GM19324 (cell line): ENCODE data around the gene KMT2E.
"Not testable (repeated sequence)": the region's sequence is repeated elsewhere in the genome, so short reads cannot be mapped to it uniquely, and the experiment has no call there.

Experiments used
- ATAC-seq: cut with Tn5 transposase; IDR thresholded peaks from one replicate; pipeline ENCODE4 v1.9.1; 2021; ENCODE audit warnings: mild to moderate bottlenecking, moderate library complexity; ENCODE audit not compliant: unreplicated experiment, low FRiP score

Gene KMT2E, protein sequence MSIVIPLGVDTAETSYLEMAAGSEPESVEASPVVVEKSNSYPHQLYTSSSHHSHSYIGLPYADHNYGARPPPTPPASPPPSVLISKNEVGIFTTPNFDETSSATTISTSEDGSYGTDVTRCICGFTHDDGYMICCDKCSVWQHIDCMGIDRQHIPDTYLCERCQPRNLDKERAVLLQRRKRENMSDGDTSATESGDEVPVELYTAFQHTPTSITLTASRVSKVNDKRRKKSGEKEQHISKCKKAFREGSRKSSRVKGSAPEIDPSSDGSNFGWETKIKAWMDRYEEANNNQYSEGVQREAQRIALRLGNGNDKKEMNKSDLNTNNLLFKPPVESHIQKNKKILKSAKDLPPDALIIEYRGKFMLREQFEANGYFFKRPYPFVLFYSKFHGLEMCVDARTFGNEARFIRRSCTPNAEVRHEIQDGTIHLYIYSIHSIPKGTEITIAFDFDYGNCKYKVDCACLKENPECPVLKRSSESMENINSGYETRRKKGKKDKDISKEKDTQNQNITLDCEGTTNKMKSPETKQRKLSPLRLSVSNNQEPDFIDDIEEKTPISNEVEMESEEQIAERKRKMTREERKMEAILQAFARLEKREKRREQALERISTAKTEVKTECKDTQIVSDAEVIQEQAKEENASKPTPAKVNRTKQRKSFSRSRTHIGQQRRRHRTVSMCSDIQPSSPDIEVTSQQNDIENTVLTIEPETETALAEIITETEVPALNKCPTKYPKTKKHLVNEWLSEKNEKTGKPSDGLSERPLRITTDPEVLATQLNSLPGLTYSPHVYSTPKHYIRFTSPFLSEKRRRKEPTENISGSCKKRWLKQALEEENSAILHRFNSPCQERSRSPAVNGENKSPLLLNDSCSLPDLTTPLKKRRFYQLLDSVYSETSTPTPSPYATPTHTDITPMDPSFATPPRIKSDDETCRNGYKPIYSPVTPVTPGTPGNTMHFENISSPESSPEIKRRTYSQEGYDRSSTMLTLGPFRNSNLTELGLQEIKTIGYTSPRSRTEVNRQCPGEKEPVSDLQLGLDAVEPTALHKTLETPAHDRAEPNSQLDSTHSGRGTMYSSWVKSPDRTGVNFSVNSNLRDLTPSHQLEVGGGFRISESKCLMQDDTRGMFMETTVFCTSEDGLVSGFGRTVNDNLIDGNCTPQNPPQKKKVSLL (N-terminal part only)

GRCh38 chr7:105013816-105014692 lies at the start of gene KMT2E:
Gene KMT2E (plus strand): TSS chr7:105014205. CDS start chr7:105040953, 26,748 bp downstream.
- peak; percentile 30 for ATAC-seq

DNA sequence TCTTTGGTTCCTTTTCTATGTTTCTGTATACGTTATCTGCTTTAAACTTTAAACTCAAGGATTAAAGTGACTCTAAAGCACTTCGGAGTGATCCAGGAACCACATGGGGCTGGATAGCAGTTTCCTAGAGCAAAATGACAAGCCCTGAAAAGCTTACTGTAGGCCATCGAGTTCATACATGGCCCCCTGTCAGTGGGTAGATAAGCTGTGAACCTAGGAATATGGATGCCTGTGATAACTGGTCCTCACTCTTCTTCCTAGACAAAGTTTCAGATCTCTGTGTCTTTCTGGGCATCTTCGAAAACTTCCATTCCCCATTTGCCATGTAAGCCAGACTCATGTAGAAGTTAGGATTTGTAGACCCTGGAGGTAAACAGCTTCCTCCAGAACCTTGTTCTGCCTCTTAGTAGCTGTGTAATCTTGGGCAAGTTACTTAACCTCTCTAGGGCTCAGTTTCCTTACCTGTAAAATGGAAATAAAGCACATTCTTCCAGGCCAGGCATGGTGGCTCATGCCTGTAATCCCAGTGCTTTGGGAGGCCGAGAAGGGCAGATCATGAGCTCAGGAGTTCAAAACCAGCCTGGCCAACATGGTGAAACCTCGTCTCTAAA lies 49.3 kb upstream of the KMT2E start:
- no peak for ATAC-seq

GRCh38 chr7:104966022-104966421 lies 48.0 kb upstream of the KMT2E start:
- ATAC-seq, result no peak

DNA sequence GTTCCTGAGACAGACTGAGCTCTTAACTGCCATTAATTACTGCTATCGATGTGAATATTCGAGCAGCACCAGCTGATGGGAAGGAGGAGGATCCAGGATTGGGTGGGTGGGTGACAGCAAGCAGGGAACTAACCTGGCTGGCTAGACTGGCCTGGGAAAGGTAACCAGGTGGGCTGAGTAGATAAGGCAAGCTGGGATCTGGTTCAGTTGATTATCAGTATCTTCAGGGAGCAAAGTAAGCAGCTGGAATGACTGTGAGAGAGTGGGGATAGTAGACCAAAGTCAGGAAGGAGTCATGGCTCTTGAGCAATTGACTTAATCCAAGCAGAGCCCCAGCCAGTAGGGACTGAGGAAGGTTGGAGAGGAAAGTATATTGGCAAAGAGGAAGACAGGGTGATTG lies 46.9 kb upstream of the KMT2E start:
- ATAC-seq, result no peak

GRCh38 chr7:104967595-104967994 lies 46.4 kb upstream of the KMT2E start:
- ATAC-seq, result no peak

GRCh38 chr7:104968648-104969047 lies 45.4 kb upstream of the KMT2E start:
- ATAC-seq, result no peak

- ATAC-seq, result no peak
Observed at GRCh38 chr7:104969183-104969582, 44.8 kb upstream of the KMT2E start.

DNA sequence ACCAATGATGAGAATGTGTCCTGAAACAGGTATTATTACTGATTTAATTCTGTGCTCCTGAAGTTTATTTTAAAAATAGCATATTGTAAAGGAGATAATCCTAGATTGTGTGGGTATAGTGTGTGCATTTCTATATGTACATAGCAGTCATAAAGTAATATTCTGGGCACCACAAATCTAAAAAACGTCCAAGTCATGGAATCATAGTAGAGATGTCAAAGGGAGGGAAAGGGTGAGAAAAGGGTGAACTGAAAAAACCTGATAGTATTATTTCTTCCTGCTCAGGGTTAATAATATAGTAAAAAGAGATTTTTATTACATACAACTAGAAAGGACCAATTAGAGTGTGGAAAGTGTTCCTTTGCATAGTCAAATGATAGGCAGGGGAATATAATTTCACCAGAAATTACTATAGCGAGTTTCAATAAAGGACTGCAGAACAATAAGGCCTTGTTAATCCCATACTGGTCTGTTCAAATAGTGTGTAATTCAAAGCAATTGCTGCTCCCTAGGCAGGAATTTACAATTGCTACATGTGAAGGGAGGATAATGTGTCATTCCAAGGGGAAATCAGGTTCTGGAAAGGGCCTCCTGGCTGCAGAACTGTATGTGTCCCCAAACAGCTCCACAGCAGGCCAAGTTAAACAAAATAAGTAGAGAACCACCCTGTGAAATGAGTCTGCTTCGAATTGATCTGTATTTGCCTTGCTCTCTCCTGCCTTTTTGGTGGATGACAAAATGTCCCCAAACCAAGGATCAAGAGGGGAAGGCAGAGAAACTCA lies 42.5 kb upstream of the KMT2E start:
- ATAC-seq, result no peak

- ATAC-seq, result no peak
Observed at GRCh38 chr7:104972500-104972899, 41.5 kb upstream of the KMT2E start.

GRCh38 chr7:104973227-104973626 lies 40.8 kb upstream of the KMT2E start:
- no peak for ATAC-seq

GRCh38 chr7:104973909-104974415 lies 40.0 kb upstream of the KMT2E start:
- ATAC-seq, result no peak

DNA sequence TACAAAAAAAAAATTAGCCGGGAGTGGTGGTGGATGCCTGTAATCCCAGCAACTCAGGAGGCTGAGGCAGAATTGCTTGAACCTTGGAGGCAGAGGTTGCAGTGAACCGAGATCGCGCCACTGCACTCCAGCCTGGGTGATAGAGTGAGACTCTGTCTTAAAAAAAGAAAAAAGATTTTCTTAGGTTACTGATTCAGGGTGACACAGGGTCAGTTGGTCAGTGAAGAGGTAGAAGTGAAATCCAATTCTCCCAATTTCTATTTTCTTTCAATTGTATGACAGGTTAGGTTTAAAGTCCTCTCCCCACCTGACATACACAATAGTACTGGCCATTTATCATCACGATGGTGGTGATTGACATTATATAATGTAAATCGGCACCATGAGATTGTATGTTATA lies 38.5 kb upstream of the KMT2E start:
- not testable (repeated sequence) for ATAC-seq

DNA sequence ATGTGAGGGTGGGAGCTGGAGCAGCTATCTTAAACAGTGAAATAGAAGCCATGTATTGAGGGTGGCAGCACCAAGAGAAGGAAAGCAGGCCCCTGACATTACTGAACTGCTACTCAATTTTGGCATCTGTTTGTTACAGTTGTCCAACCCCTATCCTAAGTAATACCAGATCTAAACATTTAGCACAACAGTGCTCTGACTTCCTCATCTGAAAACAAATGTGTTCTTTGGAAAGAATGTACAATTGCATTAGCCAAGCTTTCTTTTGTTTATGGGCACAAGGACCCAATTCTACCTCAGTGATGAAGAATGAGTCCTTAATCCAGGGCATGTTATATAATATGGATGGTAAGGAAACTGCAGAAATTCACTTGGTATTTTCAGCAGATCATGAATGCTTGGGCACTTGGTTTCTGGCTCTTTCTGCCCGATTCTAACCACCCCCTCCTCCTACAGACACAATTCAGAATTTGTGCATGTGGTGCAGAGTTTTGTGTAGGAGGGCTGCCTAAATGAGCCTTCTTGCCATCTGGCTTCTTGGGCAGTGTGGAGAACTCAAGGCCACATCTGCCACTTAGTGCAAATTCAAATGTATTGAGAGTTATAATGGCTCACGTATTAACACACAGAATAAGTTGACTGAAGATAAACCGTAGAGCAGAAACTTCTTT lies 36.9 kb upstream of the KMT2E start:
- ATAC-seq, result no peak

GRCh38 chr7:104978460-104978859 lies 35.5 kb upstream of the KMT2E start:
- ATAC-seq, result no peak

DNA sequence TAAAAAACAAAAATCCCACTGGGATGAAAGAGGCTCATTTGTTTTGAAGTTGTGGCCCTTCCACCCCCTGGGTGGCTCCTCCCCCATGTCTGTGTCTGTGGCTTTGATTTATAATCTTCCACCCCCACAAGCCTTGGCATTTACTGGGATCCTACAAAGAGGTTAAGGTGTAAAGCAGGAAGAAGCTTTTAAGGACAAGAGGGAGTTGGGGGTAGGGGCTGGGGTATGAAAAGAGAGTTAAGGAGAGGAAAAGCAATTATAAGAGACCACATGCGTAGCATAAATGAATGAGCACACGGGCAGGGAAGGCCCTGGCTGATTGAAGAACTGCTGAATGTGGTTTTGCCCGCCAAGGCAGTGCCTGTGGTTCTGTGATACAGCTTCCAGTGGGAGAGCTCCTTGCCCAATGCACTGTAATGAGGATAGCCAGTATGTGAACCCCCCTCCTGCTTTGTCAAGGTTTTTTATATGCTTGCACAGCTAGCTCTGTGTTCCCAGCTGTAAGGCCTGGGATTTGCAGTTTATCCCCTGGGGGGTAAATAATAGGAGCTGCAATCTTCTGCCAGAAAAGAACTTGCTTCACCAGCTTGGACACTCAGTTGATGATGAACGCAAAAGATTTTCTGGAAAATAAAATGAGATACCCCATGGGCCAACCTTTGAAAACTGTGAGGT lies 34.7 kb upstream of the KMT2E start:
- no peak for ATAC-seq

DNA sequence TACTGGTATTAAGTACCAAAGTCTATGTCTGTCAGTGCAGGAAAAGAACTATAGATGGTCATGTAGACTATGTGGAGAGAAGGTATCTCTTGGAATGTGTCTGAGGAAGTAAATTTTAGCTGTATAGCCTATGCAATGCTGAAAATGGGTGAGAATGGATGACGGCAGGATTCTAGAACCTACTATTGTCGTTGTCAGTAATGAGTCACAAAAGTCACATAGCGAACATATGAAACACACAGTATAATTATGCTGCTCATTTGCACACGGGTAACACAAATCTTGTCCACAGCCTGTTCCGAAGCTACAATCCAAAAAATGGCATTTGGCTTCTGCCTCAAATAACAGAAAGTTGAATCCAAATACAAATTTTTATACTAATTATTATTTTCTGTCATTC lies 33.6 kb upstream of the KMT2E start:
- ATAC-seq, result no peak

DNA sequence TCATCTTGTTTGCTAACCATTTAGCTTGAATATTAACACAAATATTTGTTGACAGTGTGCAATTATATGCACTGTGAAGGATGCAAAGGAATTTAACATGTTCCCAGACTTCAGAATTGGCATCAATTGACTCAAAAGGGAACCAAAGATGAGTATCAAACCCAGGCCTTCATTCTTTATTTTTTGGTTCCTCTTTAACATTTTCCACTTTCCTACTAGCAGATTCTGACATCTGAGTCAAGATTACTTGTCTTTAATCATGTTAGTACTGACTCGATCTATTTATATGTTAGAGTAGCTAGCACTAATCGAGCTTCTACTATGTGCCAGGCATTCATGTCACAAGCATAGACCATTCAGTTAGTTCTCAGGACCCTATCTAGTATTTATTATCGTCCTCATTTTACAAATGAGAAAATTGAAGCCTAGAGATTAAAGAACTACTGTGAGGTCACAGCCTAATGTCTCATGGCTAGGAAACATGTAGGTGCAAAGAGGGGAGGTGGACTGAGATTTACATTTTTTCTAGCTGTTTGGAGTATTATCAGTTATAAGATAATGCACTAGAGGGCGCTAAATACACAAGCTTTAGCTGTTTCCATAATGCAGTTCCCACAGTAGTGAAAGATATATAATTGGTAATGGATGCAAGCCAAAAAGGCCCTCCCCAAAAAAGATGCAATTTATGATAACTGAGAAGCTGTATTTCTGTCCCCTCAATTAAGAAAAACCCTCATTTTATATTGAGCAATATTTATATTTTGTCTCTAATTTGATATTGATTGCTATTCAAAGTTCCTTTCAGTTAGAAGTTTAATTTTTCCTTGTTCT lies 32.9 kb upstream of the KMT2E start:
- no peak for ATAC-seq
